HG03097 (cell line): ENCODE results near the gene CTDP1.

Experiments used
- ATAC-seq: cut with Tn5 transposase; IDR thresholded peaks from one replicate; pipeline ENCODE4 v1.9.1; 2021; ENCODE audit not compliant: unreplicated experiment, low FRiP score

CTDP1 gene

GRCh38 chr18:79643054-79643984, 36.3 kb upstream of the CTDP1 start:
- no peak for ATAC-seq

- no peak for ATAC-seq
Measured at GRCh38 chr18:79644006-79644665, 35.5 kb upstream of the CTDP1 start.

DNA sequence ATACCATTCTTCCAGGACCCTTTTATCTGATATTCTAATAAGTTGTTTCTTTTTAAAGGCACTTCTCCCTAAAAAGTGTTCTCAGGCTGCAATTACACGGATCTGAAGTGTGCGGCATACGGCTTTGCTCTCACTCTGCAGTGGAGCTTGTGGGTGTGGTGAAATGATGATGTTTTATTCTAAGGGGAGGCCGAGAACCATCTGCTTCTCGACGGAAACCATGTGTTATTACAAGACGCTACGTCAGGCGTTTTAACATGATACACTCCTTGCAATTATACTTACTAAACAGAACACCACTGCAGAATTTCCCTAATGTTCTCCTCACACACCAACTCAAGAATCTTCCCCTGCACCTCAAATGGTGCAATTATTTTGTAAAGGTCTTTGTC, 34.9 kb upstream of the CTDP1 start:
- no peak for ATAC-seq

GRCh38 chr18:79645291-79645983, 34.2 kb upstream of the CTDP1 start:
- ATAC-seq, result no peak

DNA sequence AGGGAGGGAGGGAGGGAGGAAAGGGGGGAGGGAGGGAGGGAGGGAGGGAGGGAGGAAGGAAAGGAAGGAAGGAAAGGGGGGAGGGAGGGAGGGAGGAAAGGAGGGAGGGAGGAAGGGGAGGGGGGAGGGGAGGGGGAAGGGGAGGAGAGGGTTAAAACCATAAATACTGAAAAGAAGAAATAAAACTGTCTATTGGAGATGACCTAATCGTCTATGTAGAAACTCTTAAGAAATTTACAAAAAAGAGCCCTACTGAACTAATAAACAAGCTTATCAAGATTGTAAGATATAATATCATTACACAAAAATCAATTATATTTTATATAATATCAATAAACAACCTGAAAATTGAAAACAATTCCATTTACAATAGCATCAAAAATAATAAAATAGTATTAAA, 32.3 kb upstream of the CTDP1 start:
- ATAC-seq, result no peak

- no peak for ATAC-seq
Measured at GRCh38 chr18:79650959-79651358, 28.6 kb upstream of the CTDP1 start.

- ATAC-seq, result no peak
Measured at GRCh38 chr18:79657342-79657996, 22.1 kb upstream of the CTDP1 start.

DNA sequence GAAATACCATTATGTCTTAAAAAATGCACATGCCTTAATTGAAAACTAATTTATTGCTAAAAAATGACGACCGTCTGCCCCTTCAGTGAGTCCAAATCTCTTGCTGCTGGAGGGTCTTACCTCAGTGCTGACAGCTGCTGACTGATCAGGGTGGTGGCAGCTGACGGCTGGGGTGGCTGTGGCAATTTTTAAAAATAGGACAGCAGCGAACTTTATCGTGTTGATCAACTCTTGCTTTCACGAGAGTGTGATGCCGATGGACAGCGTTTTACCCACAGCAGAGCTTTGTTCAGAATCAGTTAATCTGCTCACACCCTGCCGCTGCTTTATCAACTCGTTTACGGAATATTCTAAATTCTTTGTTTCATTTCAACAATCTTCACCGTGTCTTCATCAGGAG, 21.2 kb upstream of the CTDP1 start:
- no peak for ATAC-seq

DNA sequence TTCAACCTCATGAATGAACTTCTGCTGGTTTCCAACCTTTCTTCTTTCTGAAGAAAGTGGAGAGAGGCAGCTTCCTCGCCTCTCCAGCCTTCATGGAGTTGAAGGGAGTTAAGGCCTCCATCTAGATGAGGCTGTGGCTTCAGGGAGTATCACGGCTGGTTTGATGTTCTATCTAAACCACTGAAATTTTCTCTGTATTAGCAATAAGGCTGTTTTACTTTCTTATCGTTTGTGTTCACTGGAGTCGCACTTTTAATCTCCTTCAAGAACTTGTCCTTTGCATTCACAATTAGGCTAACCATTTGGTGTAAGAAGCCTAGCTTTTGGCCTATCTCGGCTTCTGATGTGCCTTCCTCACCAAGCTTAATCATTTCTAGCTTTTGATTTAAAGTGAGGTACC, 19.9 kb upstream of the CTDP1 start:
- ATAC-seq, result no peak

DNA sequence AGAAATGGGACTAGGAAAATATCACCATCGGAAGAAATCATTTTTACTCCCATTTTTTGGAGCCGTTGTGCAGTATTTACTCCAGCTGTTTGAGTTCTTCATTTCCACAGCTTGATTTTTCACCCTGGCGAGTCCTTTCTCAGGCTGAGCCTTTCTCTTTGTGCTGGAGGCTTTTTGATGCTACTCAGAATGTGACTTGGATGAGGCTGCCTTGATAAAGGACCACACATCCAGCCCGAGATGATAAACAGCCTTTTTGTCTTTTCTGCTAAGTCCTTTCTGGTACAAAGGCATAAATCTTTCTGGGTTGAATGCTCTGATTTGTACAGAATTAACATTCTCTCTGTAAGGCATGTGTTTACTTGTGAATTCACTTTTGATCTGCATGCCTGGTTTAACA, 17.6 kb upstream of the CTDP1 start:
- ATAC-seq, result no peak

GRCh38 chr18:79662439-79662838, 17.2 kb upstream of the CTDP1 start:
- ATAC-seq, result no peak

DNA sequence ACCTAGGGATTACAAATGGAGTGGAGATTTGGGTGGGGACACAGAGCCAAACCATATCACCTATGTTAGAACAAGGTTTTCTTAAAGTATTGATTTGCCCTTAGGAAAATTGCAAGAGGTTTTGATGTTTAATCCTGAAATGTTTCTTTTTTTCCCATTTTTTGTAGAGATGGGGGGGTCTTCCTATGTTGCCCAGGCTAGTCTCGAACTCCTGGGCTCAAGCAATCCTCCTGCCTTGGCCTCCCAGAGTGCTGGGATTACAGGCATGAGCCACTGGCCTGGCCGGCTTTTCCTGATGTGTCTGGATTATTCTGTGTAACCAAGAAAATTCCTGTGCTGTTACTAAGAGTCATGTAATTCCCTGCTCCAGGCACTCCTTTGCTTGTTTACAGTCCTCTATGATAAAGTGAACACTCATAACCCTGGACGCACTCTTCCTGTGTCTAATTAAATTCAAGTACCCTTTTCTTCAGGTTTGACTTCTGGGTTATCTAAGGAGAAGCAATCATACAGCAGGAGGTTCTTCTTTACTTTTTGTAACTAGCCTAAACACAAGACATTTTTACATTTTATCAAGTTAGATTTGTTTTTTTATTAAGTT, 15.0 kb upstream of the CTDP1 start:
- ATAC-seq, result no peak

DNA sequence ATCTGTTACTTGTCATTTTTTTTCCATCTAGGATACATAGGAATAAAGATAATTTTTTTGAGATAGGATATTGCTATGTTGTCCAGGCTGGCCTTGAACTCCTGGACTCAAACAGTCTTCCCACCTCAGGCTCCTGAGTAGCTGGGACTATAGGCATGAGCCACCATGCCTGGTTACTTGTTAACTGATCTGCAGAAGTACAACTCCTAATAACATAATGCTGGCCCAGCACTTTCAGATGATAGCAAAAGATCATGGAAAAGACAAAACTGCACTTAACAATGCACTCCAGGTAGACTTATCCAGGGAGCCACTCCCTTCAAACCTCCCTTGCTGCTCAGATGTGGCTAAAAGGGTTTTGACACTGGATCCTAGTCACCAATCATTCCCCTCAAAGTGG, 11.4 kb upstream of the CTDP1 start:
- ATAC-seq, result no peak

GRCh38 chr18:79672490-79673276, 6.9 kb upstream of the CTDP1 start:
- ATAC-seq, result no peak

DNA sequence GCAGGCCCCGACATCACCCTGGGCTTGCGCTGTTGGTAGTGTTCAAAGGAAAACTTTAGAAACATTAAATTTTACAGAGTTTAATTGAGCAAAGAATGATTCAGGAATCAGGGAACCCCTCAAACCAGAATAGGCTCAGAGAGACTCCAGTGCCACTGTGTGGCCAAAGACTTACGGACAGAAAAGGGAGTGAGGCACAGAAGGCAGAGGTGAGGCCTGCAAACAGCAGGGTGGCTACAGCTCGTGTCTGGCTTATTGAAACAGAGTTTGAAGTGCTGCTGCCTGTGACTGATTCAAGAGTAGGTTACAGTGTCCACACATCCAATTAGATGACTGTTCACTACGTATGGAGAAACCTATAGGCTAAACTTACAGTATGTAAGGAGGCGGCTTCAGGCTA, 2.4 kb upstream of the CTDP1 start:
- no peak for ATAC-seq

GRCh38 chr18:79677840-79678239, 1.8 kb upstream of the CTDP1 start:
- no peak for ATAC-seq

- ATAC-seq, result peak; percentile 96
Measured at GRCh38 chr18:79678665-79679551, 695 bp upstream of the CTDP1 start.

DNA sequence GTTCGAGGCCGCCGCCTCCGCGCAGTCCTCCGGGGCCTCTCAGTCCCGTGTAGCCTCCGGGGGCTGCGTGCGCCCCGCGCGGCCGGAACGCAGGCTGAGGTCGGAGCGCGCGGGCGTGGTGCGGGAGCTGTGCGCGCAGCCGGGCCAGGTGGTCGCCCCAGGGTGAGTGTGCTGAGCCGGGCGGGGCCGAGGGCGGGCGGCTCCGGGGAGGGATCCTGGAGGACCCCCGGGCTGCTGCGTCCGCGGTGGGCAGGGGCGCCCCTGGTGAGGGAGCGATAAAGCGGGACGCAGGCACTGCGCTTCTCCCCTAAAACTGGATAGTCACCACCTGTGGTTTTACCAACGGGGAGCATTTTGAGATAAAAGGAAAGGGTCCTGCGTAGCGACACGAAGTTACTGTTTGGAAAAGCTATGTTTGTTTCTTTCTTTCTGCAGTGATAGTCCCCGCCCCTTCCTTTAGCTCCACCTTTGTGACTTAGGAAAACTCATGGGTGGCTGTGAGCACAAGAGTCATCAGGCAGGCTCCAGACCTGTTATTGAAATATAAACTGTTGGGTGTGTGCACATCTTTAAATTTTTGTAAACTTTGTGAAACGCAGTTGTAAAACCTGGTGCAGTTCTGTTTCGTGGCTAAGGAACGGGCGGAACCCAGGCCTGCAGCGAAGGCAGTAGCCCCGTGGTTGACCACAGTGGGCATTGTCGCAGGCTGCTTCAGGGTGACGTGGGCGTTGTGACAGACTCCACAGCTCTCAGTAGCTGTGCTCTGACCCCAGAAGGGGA, 687 bp downstream of the CTDP1 start:
- peak; percentile 2 for ATAC-seq
